ENCODE data around the gene UBE2M. TPM values are rescaled to one million over a fixed set of nuclear protein-coding genes. Genes with fewer than 3 reads are reported as not detected.

Gene UBE2M
- total and polyA plus RNA-seq, 5 experiments from 2014 or later = 10.4 to 51.2 (median 20.5) TPM

GRCh38 chr19:58559275-58560006, 1.0 kb upstream of the UBE2M start:
- POLR2A ChIA-PET = interaction anchor here (1.6 to 9.1 kb wide), 4 partner anchors 12 to 203 kb away, joined by 3 to 91 read pairs (median 72); partner anchors contain the start of genes MZF1, TRIM28 and ZBTB45

DNA sequence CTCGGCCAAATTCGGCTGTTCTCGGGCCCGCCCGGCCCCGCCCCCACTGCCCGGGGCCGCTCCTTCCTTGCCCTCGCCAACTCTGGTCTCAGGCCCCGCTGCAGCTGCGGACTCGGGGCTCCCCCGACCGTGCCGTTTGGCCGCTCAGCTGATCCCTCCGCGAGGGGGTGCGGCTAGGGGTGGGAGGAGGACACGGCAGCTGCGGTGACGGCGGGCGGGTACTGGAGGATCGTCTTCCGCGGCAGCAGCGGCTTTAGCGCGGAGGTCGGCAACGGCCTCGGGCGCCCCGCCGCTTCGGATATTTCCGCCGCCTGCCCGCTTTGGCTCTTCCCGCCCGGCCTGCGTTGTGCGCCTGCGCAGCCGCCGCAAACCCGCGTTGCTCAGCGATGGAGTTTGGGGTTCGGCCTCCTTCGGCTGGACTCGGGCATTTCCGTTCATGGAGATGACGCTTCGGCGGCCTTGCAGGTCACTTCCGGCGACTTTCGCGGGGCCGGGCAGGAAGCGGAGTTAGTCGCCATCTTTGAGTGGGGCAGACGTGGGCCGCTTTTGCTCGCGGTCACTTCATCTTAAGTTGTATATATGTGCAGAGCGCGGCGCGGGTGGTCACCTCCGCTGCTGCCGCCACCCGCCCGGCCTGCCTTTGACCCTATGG, 338 bp upstream of the UBE2M start:
- peak overlapping the region; percentile 93 to 100 (median 98) for H3K27ac Mint-ChIP-seq
- DNase-seq = peak; percentile 99 to 100 (median 100)
- peaks cover 33 to 81% (median 80%) of the 10 kb centered on the region in 4 donors for H3K4me1 Mint-ChIP-seq
- POLR2A ChIA-PET = interaction anchor here (0.9 to 9.1 kb wide), 6 partner anchors 8 to 211 kb away, joined by 3 to 91 read pairs (median 5); partner anchors contain the start of genes TRIM28 and ZBTB45
- H3K27me3 Mint-ChIP-seq = peaks cover 0 to 2% (median 0%) of the 10 kb centered on the region in 5 donors
- peaks cover 0 to 20% (median 8%) of the 10 kb centered on the region in 3 donors for H3K36me3 Mint-ChIP-seq
- ATAC-seq = peak; percentile 68 to 72
- peak overlapping the region; percentile 94 to 99 (median 97) for H3K4me3 Mint-ChIP-seq
- H3K9me3 Mint-ChIP-seq = no peaks in the 10 kb centered on the region

More at GRCh38 chr19:58559275-58560006, 1.0 kb upstream of the UBE2M start:
- H3K4me3 Mint-ChIP-seq = peak overlapping the region; percentile 94 to 99 (median 97)
- ATAC-seq (no peak), DNase-seq (peak in 5 of 10 donors; percentile 41 to 68 (median 45))
- H3K27ac Mint-ChIP-seq = peak overlapping the region; percentile 93 to 100 (median 98)
- H3K36me3 Mint-ChIP-seq = peaks cover 0 to 17% (median 8%) of the 10 kb centered on the region in 3 donors
- H3K9me3 Mint-ChIP-seq = no peaks in the 10 kb centered on the region
- H3K4me1 Mint-ChIP-seq = peaks cover 30 to 81% (median 79%) of the 10 kb centered on the region in 4 donors
- peaks cover 0 to 2% (median 0%) of the 10 kb centered on the region in 5 donors for H3K27me3 Mint-ChIP-seq

GRCh38 chr19:58557221-58558065, 968 bp downstream of the UBE2M start:
- peaks cover 4 to 31% (median 15%) of the 10 kb centered on the region in 3 donors for H3K36me3 Mint-ChIP-seq
- H3K27ac Mint-ChIP-seq = peak overlapping the region; percentile 87 to 99 (median 96)

DNA sequence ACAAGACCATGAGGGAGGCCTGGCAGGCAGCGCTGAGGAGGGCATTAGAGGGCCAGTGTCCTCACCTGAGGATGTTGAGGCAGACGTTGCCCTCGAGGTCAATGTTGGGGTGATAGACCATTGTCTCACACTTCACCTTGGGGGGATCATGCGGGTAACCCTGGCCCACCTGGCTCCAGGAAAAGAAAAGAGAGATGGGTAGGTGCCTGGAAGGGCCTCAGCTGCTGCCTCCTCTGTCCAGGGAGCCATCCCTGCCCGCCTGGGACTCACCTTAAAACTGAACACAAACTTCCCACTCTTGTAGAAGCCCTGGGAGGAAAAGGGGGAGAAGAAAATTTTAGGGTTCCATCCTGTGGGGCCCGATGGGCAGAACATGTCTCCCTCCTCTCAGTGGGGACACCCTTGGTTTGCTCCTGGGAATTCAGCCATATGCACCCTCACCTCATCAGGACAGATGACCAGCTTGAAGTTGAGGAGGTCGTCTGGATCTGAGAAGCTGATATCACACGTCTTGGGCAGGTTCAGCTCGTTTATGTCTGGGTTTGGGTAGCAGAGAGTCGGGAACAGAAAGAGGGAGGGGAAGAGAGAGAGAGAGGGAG, 1.7 kb downstream of the UBE2M start:
- Mint-ChIP-seq H3K4me1 (peaks cover 34 to 78% (median 74%) of the 10 kb centered on the region in 4 donors), H3K27ac (peak overlapping the region; percentile 81 to 99 (median 96)), H3K36me3 (peaks cover 4 to 38% (median 18%) of the 10 kb centered on the region in 3 donors), H3K9me3 (no peaks in the 10 kb centered on the region), H3K4me3 (peak overlapping the region; percentile 70 to 99 (median 90)), H3K27me3 (peaks cover 0 to 2% (median 0%) of the 10 kb centered on the region in 5 donors)
- DNase-seq (no peak), ATAC-seq (no peak)
- POLR2A ChIA-PET = interaction anchor here (0.9 to 9.1 kb wide), 4 partner anchors 11 to 37 kb away, joined by 5 to 91 read pairs (median 6); partner anchors contain the start of genes TRIM28 and ZBTB45

More at GRCh38 chr19:58557221-58558065, 968 bp downstream of the UBE2M start:
- H3K4me1 Mint-ChIP-seq = peaks cover 34 to 80% (median 79%) of the 10 kb centered on the region in 4 donors
- no peak for ATAC-seq
- DNase-seq = no peak
- POLR2A ChIA-PET = interaction anchor here (0.9 to 9.1 kb wide), 8 partner anchors 9 to 210 kb away, joined by 3 to 91 read pairs (median 6); partner anchors contain the start of genes TRIM28 and ZBTB45
- peaks cover 0 to 2% (median 0%) of the 10 kb centered on the region in 5 donors for H3K27me3 Mint-ChIP-seq
- H3K9me3 Mint-ChIP-seq = no peaks in the 10 kb centered on the region
- peak overlapping the region; percentile 88 to 99 (median 93) for H3K4me3 Mint-ChIP-seq

GRCh38 chr19:58555920-58556621, 2.3 kb downstream of the UBE2M start:
- POLR2A ChIA-PET = interaction anchor here (0.5 to 9.1 kb wide), 12 partner anchors 11 to 975 kb away, joined by 3 to 99 read pairs (median 10); partner anchors contain the start of genes MZF1, TRIM28, ZBTB45 and ZNF446
- Mint-ChIP-seq H3K4me1 (peaks cover 34 to 72% (median 67%) of the 10 kb centered on the region in 4 donors), H3K9me3 (no peaks in the 10 kb centered on the region), H3K27ac (peak overlapping the region; percentile 81 to 99 (median 98)), H3K27me3 (peaks cover 0 to 2% (median 0%) of the 10 kb centered on the region in 5 donors), H3K4me3 (peak overlapping the region; percentile 70 to 99 (median 92)), H3K36me3 (peaks cover 4 to 44% (median 18%) of the 10 kb centered on the region in 3 donors)
- DNase-seq (no peak), ATAC-seq (no peak)

DNA sequence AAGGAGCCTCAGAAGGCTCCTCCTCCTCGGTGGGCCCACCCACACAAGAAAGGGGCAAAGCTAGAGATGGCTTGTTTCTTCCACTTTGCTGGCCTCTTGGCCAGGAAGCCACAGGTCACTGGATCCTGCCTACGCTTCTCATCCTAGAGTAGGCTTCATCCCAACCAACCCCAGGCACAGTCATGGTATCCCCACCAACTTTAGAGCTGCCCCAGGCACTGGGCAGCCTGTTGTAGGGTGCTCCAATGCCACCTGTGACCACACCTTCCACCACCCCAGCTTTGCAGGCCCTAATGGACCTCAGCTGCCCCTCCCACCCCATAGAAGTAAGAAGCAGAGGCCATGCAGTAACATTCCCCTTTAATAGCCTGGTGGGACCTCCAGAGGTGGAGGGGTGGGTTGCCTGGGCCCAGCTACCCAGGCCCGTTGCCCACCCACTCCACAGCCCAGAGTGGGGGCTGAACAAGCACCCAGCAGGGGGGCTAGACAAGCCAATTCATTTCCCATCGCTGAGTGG, 3.0 kb downstream of the UBE2M start:
- peak overlapping the region; percentile 86 to 98 (median 96) for H3K4me3 Mint-ChIP-seq
- H3K27ac Mint-ChIP-seq = peak overlapping the region; percentile 94 to 99 (median 98)
- peaks cover 33 to 68% (median 62%) of the 10 kb centered on the region in 4 donors for H3K4me1 Mint-ChIP-seq
- DNase-seq (no peak), ATAC-seq (peak; percentile 15 to 21)
- no peaks in the 10 kb centered on the region for H3K9me3 Mint-ChIP-seq
- POLR2A ChIA-PET = interaction anchor here (0.5 to 4.0 kb wide), 14 partner anchors 7 to 975 kb away, joined by 3 to 99 read pairs (median 8); partner anchors contain the start of genes MZF1, TRIM28, ZBTB45 and ZNF446
- H3K27me3 Mint-ChIP-seq = peaks cover 0 to 2% (median 0%) of the 10 kb centered on the region in 5 donors
- peaks cover 4 to 50% (median 20%) of the 10 kb centered on the region in 3 donors for H3K36me3 Mint-ChIP-seq

DNA sequence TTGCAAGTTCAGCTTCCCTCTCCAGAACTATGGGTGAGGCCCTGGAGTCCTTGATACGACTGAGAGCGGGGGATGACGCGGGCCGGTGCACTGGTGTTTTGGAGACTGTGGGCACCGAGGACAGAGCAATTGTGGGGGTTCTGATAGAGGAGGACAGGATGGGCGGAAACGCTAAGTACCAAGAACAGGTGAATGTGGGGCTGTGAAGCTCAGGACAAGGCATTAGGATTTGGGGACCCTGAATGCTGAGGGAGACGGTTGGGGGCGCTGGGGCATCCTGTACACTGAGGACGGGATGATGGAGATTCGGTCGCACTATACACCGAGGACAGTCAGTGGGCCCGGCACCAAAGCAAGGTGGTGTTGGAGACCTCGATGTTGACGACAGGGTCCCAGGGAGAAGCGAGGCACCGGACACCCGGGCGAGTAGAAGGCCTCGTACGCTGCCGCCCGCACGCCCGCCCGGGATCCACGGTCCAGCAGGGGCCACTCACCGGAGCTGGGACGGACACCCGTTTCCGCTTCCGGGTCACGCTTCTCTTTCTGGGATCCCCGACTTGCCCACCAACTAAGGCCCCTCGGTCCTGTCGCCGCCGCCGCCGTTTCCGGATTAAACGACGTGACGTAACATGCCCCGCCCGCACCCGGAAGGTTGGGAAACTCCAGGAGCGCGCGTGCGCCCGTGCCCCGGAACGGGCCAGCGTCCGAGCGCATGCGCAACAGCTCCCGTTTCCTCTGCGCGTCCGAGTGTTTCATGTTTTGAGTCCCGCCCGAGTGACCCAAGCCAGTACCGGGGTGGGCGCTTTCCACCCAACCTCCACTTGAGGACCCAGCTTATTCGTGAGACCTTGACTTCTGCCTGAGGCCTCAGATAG, 3.7 kb downstream of the UBE2M start, which contains the start of gene CHMP2A:
CHMP2A (minus strand) TSS at position 612 of the 875 bp plus-strand sequence. CDS start 893 bp downstream, outside the sequence.
- Mint-ChIP-seq H3K9me3 (no peaks in the 10 kb centered on the region), H3K27me3 (peaks cover 0 to 2% (median 0%) of the 10 kb centered on the region in 5 donors), H3K4me3 (peak within 1 kb of the TSS; percentile 86 to 98 (median 96)), H3K4me1 (peaks cover 29 to 67% (median 56%) of the 10 kb centered on the region in 4 donors), H3K36me3 (peaks cover 4 to 57% (median 20%) of the 10 kb centered on the region in 3 donors), H3K27ac (peak within 1 kb of the TSS; percentile 94 to 99 (median 99))
- peak; percentile 95 to 99 (median 96) for DNase-seq
- ATAC-seq = peak; percentile 41 to 45
- POLR2A ChIA-PET = interaction anchor here (0.6 to 4.0 kb wide), 17 partner anchors 8 to 198 kb away, joined by 3 to 99 read pairs (median 6); partner anchors contain the start of genes MZF1, RPS5, TRIM28 and ZBTB45

DNA sequence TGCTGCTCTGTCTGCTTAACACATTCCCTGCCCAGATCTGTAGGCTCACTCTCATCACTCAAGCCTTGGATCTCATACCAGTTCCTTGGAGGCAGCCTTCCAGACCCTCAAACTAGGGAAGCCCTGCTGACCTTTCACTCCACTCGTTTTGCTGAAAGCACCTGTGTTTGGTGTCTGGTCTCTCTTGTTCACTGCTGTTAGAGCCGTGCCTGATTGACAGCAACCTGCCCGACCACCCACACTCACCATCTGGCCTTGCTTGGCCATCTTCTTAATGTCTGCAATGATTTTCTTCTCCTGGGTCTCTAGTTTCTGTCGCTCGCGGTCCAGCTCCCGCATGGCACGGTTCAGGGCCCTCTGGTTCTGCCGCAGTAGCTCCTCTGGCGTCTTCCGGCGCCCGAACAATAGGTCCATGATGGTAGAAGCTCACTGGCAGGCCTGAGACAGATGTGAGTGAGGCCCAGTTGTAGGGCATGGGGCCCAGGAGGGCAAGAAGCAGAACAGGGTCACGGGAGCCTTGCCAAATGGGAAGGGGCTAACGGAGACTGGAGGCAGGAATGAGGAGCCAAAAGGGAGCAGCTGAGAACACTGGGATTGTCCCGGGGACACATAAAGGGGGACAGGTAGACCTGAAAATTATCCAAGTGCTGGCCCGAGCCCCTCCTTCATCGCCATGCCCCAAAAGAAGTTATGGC, 4.5 kb downstream of the UBE2M start:
- peak overlapping the region; percentile 86 to 98 (median 96) for H3K4me3 Mint-ChIP-seq
- H3K4me1 Mint-ChIP-seq = peaks cover 27 to 64% (median 53%) of the 10 kb centered on the region in 4 donors
- H3K27me3 Mint-ChIP-seq = peaks cover 0 to 2% (median 0%) of the 10 kb centered on the region in 5 donors
- DNase-seq (no peak), ATAC-seq (no peak)
- POLR2A ChIA-PET = interaction anchor here (0.6 to 4.0 kb wide), 17 partner anchors 9 to 380 kb away, joined by 3 to 99 read pairs (median 6); partner anchors contain the start of genes MZF1, RPS5, TRIM28 and ZBTB45
- H3K27ac Mint-ChIP-seq = peak overlapping the region; percentile 94 to 99 (median 98)
- peaks cover 4 to 64% (median 20%) of the 10 kb centered on the region in 3 donors for H3K36me3 Mint-ChIP-seq
- H3K9me3 Mint-ChIP-seq = no peaks in the 10 kb centered on the region

DNA sequence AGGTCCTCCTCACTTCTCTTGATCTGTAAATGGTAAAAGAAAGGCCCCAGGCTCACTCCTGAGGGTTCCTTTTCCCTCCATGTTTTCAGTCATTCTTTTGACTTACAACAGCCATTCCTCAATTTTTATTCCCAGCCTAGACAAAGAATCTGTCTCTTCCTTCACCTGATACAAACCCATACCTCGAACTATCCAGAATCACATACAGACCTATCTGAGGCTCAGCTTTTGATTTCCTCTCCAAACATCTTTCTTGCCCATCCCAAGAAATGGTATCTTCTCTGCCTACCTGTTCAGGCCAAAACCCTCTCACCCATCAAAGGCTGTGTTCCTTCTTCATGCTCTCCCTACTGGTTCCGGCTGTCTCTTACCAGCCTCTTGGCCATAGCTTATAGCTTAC, 5.8 kb downstream of the UBE2M start:
- Mint-ChIP-seq H3K36me3 (peaks cover 4 to 76% (median 20%) of the 10 kb centered on the region in 3 donors), H3K4me3 (peak overlapping the region in 5 of 10 donors; percentile 15 to 58 (median 39)), H3K27ac (peak overlapping the region; percentile 17 to 98 (median 52)), H3K4me1 (peaks cover 26 to 56% (median 49%) of the 10 kb centered on the region in 4 donors), H3K9me3 (no peaks in the 10 kb centered on the region), H3K27me3 (no peaks in the 10 kb centered on the region)
- POLR2A ChIA-PET = interaction anchor here (0.6 to 4.0 kb wide), 5 partner anchors 8 to 173 kb away, joined by 3 to 99 read pairs (median 27); partner anchors contain the start of genes TRIM28 and ZBTB45
- DNase-seq = no peak
- no peak for ATAC-seq
